ENCODE measurements around the gene WEE2.
"Not testable (repeated sequence)": the region's sequence is repeated elsewhere in the genome, so short reads cannot be mapped to it uniquely, and the experiment has no call there.

WEE2 gene

GRCh38 chr7:141674702-141675101 lies 33.5 kb upstream of the WEE2 start:
- FAIRE-seq = no peak
- TF ChIP-seq POLR2AphosphoS5 (IDR thresholded peaks at IDR 0.05; ENCODE audit: low read depth, low read length) = no peak
- TF ChIP-seq POLR2A (IDR thresholded peaks at IDR 0.05; ENCODE audit: low read depth, low read length) = no peak
- DNase-seq (ENCODE audit: insufficient read length) = no peak

- no peak for FAIRE-seq
- no peak for TF ChIP-seq TAF1 (IDR thresholded peaks at IDR 0.05; ENCODE audit: borderline replicate concordance, low read depth, low read length)
- TF ChIP-seq POLR2A (IDR thresholded peaks at IDR 0.05; ENCODE audit: low read depth, low read length) = no peak
- no peak for TF ChIP-seq POLR2AphosphoS5 (IDR thresholded peaks at IDR 0.05; ENCODE audit: low read depth, low read length)
- no peak for DNase-seq (ENCODE audit: insufficient read length)
Measured at GRCh38 chr7:141675436-141676215, 32.5 kb upstream of the WEE2 start.

GRCh38 chr7:141676618-141677017 lies 31.5 kb upstream of the WEE2 start:
- DNase-seq (ENCODE audit: insufficient read length) (no peak), FAIRE-seq (peak; percentile 17)
- no peak for TF ChIP-seq POLR2A (IDR thresholded peaks at IDR 0.05; ENCODE audit: low read depth, low read length)
- no peak for TF ChIP-seq TAF1 (IDR thresholded peaks at IDR 0.05; ENCODE audit: borderline replicate concordance, low read depth, low read length)
- TF ChIP-seq POLR2AphosphoS5 (IDR thresholded peaks at IDR 0.05; ENCODE audit: low read depth, low read length) = no peak

- DNase-seq (ENCODE audit: insufficient read length) (no peak), FAIRE-seq (no peak)
- TF ChIP-seq TAF1 (IDR thresholded peaks at IDR 0.05; ENCODE audit: borderline replicate concordance, low read depth, low read length) (no peak), POLR2AphosphoS5 (IDR thresholded peaks at IDR 0.05; ENCODE audit: low read depth, low read length) (no peak), POLR2A (IDR thresholded peaks at IDR 0.05; ENCODE audit: low read depth, low read length) (no peak)
Measured at GRCh38 chr7:141679014-141679413, 29.1 kb upstream of the WEE2 start.

GRCh38 chr7:141685285-141686023 lies 22.7 kb upstream of the WEE2 start:
- TF ChIP-seq POLR2AphosphoS5 (IDR thresholded peaks at IDR 0.05; ENCODE audit: low read depth, low read length) (no peak), POLR2A (IDR thresholded peaks at IDR 0.05; ENCODE audit: low read depth, low read length) (no peak), TAF1 (IDR thresholded peaks at IDR 0.05; ENCODE audit: borderline replicate concordance, low read depth, low read length) (no peak)
- no peak for FAIRE-seq
- DNase-seq (ENCODE audit: insufficient read length) = no peak

GRCh38 chr7:141686074-141686473 lies 22.1 kb upstream of the WEE2 start:
- no peak for TF ChIP-seq POLR2A (IDR thresholded peaks at IDR 0.05; ENCODE audit: low read depth, low read length)
- no peak for TF ChIP-seq TAF1 (IDR thresholded peaks at IDR 0.05; ENCODE audit: borderline replicate concordance, low read depth, low read length)
- no peak for TF ChIP-seq POLR2AphosphoS5 (IDR thresholded peaks at IDR 0.05; ENCODE audit: low read depth, low read length)
- FAIRE-seq = no peak
- no peak for DNase-seq (ENCODE audit: insufficient read length)

- no peak for DNase-seq (ENCODE audit: insufficient read length)
- TF ChIP-seq POLR2AphosphoS5 (IDR thresholded peaks at IDR 0.05; ENCODE audit: low read depth, low read length) (no peak), POLR2A (IDR thresholded peaks at IDR 0.05; ENCODE audit: low read depth, low read length) (no peak), TAF1 (IDR thresholded peaks at IDR 0.05; ENCODE audit: borderline replicate concordance, low read depth, low read length) (no peak)
- no peak for FAIRE-seq
Measured at GRCh38 chr7:141686670-141687069, 21.5 kb upstream of the WEE2 start.

- TF ChIP-seq POLR2A (IDR thresholded peaks at IDR 0.05; ENCODE audit: low read depth, low read length) (no peak), TAF1 (IDR thresholded peaks at IDR 0.05; ENCODE audit: borderline replicate concordance, low read depth, low read length) (no peak), POLR2AphosphoS5 (IDR thresholded peaks at IDR 0.05; ENCODE audit: low read depth, low read length) (no peak)
- FAIRE-seq = no peak
- DNase-seq (ENCODE audit: insufficient read length) = no peak
Measured at GRCh38 chr7:141688043-141688442, 20.1 kb upstream of the WEE2 start.

GRCh38 chr7:141689072-141689825 lies 18.9 kb upstream of the WEE2 start:
- FAIRE-seq; DNase-seq (ENCODE audit: insufficient read length): not testable (repeated sequence)

GRCh38 chr7:141691540-141691939 lies 16.6 kb upstream of the WEE2 start:
- TF ChIP-seq POLR2A (IDR thresholded peaks at IDR 0.05; ENCODE audit: low read depth, low read length) = no peak
- no peak for TF ChIP-seq TAF1 (IDR thresholded peaks at IDR 0.05; ENCODE audit: borderline replicate concordance, low read depth, low read length)
- TF ChIP-seq POLR2AphosphoS5 (IDR thresholded peaks at IDR 0.05; ENCODE audit: low read depth, low read length) = no peak
- no peak for DNase-seq (ENCODE audit: insufficient read length)
- no peak for FAIRE-seq

- DNase-seq (ENCODE audit: insufficient read length) (no peak), FAIRE-seq (no peak)
- TF ChIP-seq POLR2AphosphoS5 (IDR thresholded peaks at IDR 0.05; ENCODE audit: low read depth, low read length) (no peak), TAF1 (IDR thresholded peaks at IDR 0.05; ENCODE audit: borderline replicate concordance, low read depth, low read length) (no peak), POLR2A (IDR thresholded peaks at IDR 0.05; ENCODE audit: low read depth, low read length) (no peak)
Measured at GRCh38 chr7:141691961-141692360, 16.2 kb upstream of the WEE2 start.

Measured in GM12892 (cell line).